HepG2 (cell line): ENCODE measurements around the gene ZNF277. TPM values are rescaled to one million over a fixed set of nuclear protein-coding genes. Genes with fewer than 3 reads are reported as not detected.
A peak's percentile ranks its signal among the peaks of the same experiment; 100 is the strongest.

Experiments used
- ATAC-seq: fragments of 200-7000 bp; cut with Tn5 transposase; 3 replicates; pipeline ENCODE4 v1.9.1; 2020; ENCODE audit warnings: mild to moderate bottlenecking, moderate library complexity
- BruUV-seq: library from RNA; stranded (reverse); fragments of 400-500 nt; replicated peaks from 2 replicates; lab custom pipeline; 2021; lab: Mats Ljungman, UMichigan
- CTCF ChIA-PET: fragments of 300-600 bp; formaldehyde crosslinking; extraction: SDS; loops from one replicate; lab custom pipeline; 2021; ENCODE audit warnings: low total read pairs, inconsistent platforms, low intra/inter-chr PET ratio; lab: Yijun Ruan, JAX
- POLR2A ChIA-PET: fragments of 350-600 bp; sonication (Branson Sonifier 250); formaldehyde crosslinking; loops from one replicate; lab custom pipeline; 2020; ENCODE audit warnings: antibody characterized with exemption, inconsistent platforms; lab: Yijun Ruan, JAX
- DNase-seq: peaks from one replicate; pipeline ENCODE4 v3.0.0-alpha.2; 2015; ENCODE audit warnings: low spot score
- FAIRE-seq: peaks from 3 replicates; lab custom pipeline; 2011; peaks lifted over from hg19 to GRCh38; lab: Jason Lieb, UNC
- H2AFZ ChIP-seq: one replicate; pipeline ENCODE4 v1.6.1; 2011; ENCODE audit warnings: low read length, inconsistent platforms
- H3K27ac ChIP-seq: fragments of 300-600 bp; 3 replicates; pipeline ENCODE4 v1.8.0; 2011; ENCODE audit warnings: mixed run types, mild to moderate bottlenecking, mixed read lengths, low read length, inconsistent platforms; ENCODE audit not compliant: insufficient read depth; ENCODE audit errors: extremely low read length
- H3K27me3 ChIP-seq, 2 experiments: fragments of 200-600 bp in 1 of 2; 2 replicates in 1 of 2; 3 replicates in 1 of 2; pipeline versions ENCODE4 v1.6.0 to v1.8.0; 2011; ENCODE audit warnings: low read length in 2 of 2, mild to moderate bottlenecking in 2 of 2, moderate library complexity in 2 of 2, inconsistent platforms in 1 of 2; ENCODE audit not compliant: insufficient read depth in 2 of 2, control insufficient read depth in 1 of 2
- H3K36me3 ChIP-seq, 2 experiments: fragments of 200-600 bp in 1 of 2; replicated peaks in 1 of 2; 2 replicates in 1 of 2; 3 replicates in 1 of 2; pipeline versions ENCODE4 v1.5.1 to v1.8.0; 2011; ENCODE audit warnings: low read length in 2 of 2, inconsistent platforms in 1 of 2; ENCODE audit not compliant: insufficient read depth in 2 of 2, control insufficient read depth in 1 of 2
- H3K4me1 ChIP-seq: 2 replicates; pipeline ENCODE4 v1.5.1; 2012; ENCODE audit warnings: low read length, inconsistent platforms; ENCODE audit not compliant: insufficient read depth
- H3K4me2 ChIP-seq: 2 replicates; pipeline ENCODE4 v1.6.0; 2011; ENCODE audit warnings: low read depth, low read length, inconsistent platforms
- H3K4me3 ChIP-seq, 3 experiments: fragments of 200-600 bp in 1 of 3; sonication (generic), shearing (Covaris generic) in 1 of 3; replicated peaks in 1 of 3; 2 replicates each; pipeline ENCODE4 v1.5.1; 2011 to 2016; ENCODE audit warnings: low read length in 3 of 3, inconsistent platforms in 2 of 3, low read depth in 2 of 3, mild to moderate bottlenecking in 2 of 3, control low read depth in 1 of 3, mixed read lengths in 1 of 3; ENCODE audit not compliant: insufficient read depth in 1 of 3
- H3K79me2 ChIP-seq: one replicate; pipeline ENCODE4 v1.6.1; 2011; ENCODE audit warnings: low read length, inconsistent platforms; ENCODE audit not compliant: insufficient read depth
- H3K9ac ChIP-seq: 2 replicates; pipeline ENCODE4 v1.6.0; 2011; ENCODE audit warnings: mild to moderate bottlenecking, low read depth, low read length, inconsistent platforms; ENCODE audit not compliant: insufficient read depth
- H3K9me3 ChIP-seq: 2 replicates; pipeline ENCODE4 v1.5.1; 2012; ENCODE audit warnings: mild to moderate bottlenecking, low read length
- H4K20me1 ChIP-seq: 2 replicates; pipeline ENCODE4 v1.6.0; 2011; ENCODE audit warnings: inconsistent platforms, mild to moderate bottlenecking, low read length, moderate library complexity; ENCODE audit not compliant: insufficient read depth
- AKAP8 ChIP-seq: sonication (generic); formaldehyde crosslinking; IDR thresholded peaks from 2 replicates; pipeline ENCODE4 v1.5.1; 2020; ENCODE audit warnings: mild to moderate bottlenecking, missing genetic modification reagents
- HNRNPK ChIP-seq: fragments of 200-400 bp; formaldehyde crosslinking; IDR thresholded peaks from 2 replicates; pipeline ENCODE4 v1.6.1; 2018; ENCODE audit warnings: low read length, low read depth, moderate library complexity, mild to moderate bottlenecking; ENCODE audit not compliant: poor library complexity, severe bottlenecking
- MXI1 ChIP-seq: IDR thresholded peaks from 3 replicates; pipeline ENCODE4 v1.6.1; 2012; ENCODE audit warnings: low read depth, low read length, inconsistent platforms, borderline replicate concordance
- NFYC ChIP-seq: IDR thresholded peaks from 2 replicates; pipeline ENCODE4 v1.6.1; 2016; ENCODE audit warnings: missing genetic modification reagents, missing compliant biosample characterization
- RAD21 ChIP-seq: fragments of 450-650 bp; formaldehyde crosslinking; IDR thresholded peaks from 2 replicates; pipeline ENCODE4 v1.5.0; 2020; ENCODE audit warnings: mild to moderate bottlenecking
- TEAD3 ChIP-seq: optimal IDR thresholded peaks from 2 replicates; pipeline ENCODE3; 2016; ENCODE audit warnings: borderline replicate concordance
- ZNF331 ChIP-seq: sonication (generic); formaldehyde crosslinking; IDR thresholded peaks from 2 replicates; pipeline ENCODE4 v1.4.0; 2020; ENCODE audit warnings: missing genetic modification reagents
- ZNF83 ChIP-seq: sonication (generic); formaldehyde crosslinking; IDR thresholded peaks from 2 replicates; pipeline ENCODE4 v1.4.0; 2020; ENCODE audit warnings: missing genetic modification reagents, mild to moderate bottlenecking, borderline replicate concordance
- WGBS: methylation state at CpG from one replicate; pipeline ENCODE4 v1.1.6; 2017; ENCODE audit warnings: low lambda C conversion rate; 5-methylcytosine and 5-hydroxymethylcytosine counted together
- in situ Hi-C: cut with HindIII; loops from 2 replicates; pipeline ENCODE4 v1.10.0; 2017; ENCODE audit warnings: low pct_unique_long_range_greater_than_20kb; ENCODE audit not compliant: extremely low pct_ligation_motif_present
- intact Hi-C: fragments of 100-400 bp; cut with micrococcal nuclease; formaldehyde crosslinking; loops from one replicate; pipeline ENCODE4 v1.10.0; 2022; ENCODE audit not compliant: unreplicated experiment
- polyA plus RNA-seq, 8 experiments: library from polyadenylated mRNA; depleted of rRNA in 3 of 8; stranded (reverse) in 7 of 8; unstranded in 1 of 8; fragments of >200 nt; fragmentation: Illumina TruSeq in 4 of 8; extraction: Trizol in 4 of 8; gene quantifications; 2 replicates each; pipeline versions ENCODE4 v1.2.1 to v1.2.3, GENCODE V29; 2011 to 2016; ENCODE audit warnings: low read depth in 4 of 8, missing spikeins in 1 of 8, mixed read lengths in 1 of 8; ENCODE audit not compliant: insufficient read depth in 1 of 8
- total RNA-seq, 5 experiments: library from RNA; depleted of rRNA; stranded (reverse); fragments of >200 nt; fragmentation: Illumina TruSeq; extraction: Trizol; gene quantifications; 2 replicates each; pipeline ENCODE4 v1.2.3, GENCODE V29; 2016; ENCODE audit warnings: low read depth in 1 of 5

ZNF277 gene
- total and polyA plus RNA-seq, 2 of the 13 experiments (the other 11 are each of a cell fraction or from before 2014, with no cell fraction given): 29.1 to 30.1 TPM

GRCh38 chr7:112192236-112193154 is 14.0 kb upstream of the ZNF277 start:
- ChIA-PET CTCF (no interaction called here), POLR2A (interaction anchor here (1.1 to 1.7 kb wide), 3 partner anchors 10 to 30 kb away, joined by 3 to 27 read pairs (median 10); partner anchors contain the start of genes DOCK4 and ZNF277)
- no peak for DNase-seq
- Histone ChIP-seq H3K4me1 (peaks cover 53% of the 10 kb centered on the region), H3K27ac (no peak overlapping the region), H3K4me3 (no peak overlapping the region), H3K27me3 (no peaks in the 10 kb centered on the region), H3K79me2 (peaks cover 75% of the 10 kb centered on the region), H3K36me3 (no peaks in the 10 kb centered on the region), H3K9me3 (no peaks in the 10 kb centered on the region), H4K20me1 (no peaks in the 10 kb centered on the region), H3K4me2 (no peak overlapping the region), H3K9ac (no peak overlapping the region), H2AFZ (no peak overlapping the region)
- WGBS: 93% methylated on average over 4 of the region's 4 CpGs
- ATAC-seq: no peak
- intact Hi-C loops (no loop called here), in situ Hi-C loops (no loop called here)
- BruUV-seq: no TSS peak
- TF ChIP-seq AKAP8 (CRISPR knock-in tag): no peak
- no peak for TF ChIP-seq NFYC
- TF ChIP-seq ZNF331 (CRISPR knock-in tag): no peak
- peak; percentile 88 for TF ChIP-seq HNRNPK
- TF ChIP-seq TEAD3 (CRISPR knock-in tag): no peak
- TF ChIP-seq MXI1: no peak
- no peak for TF ChIP-seq RAD21 (CRISPR knock-in tag)
- TF ChIP-seq ZNF83 (CRISPR knock-in tag): no peak
- no peak for FAIRE-seq
